ENCODE measurements around the gene CMTM4.
"Not testable (repeated sequence)": the region's sequence is repeated elsewhere in the genome, so short reads cannot be mapped to it uniquely, and the experiment has no call there.

The CMTM4 gene

DNA sequence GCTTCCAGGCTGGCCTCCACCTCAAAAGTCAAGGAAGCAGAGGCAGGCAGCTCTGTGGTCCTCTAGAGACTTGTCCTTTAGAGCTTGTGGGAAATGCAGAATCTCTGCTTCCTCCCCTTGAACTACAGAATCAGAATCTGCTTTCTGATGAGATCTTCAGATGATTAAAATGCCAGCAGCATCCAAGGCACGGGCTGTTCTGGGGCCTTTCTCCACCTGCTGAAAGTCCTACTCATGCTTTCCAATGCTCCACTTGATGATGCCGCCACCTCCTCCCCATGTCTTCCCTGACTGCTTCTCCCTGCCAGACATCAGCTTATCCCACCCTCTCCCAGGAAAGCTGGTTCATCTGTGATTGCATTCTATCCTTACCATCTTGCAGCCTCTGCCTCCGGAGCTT, 58.7 kb downstream of the CMTM4 start:
- Histone ChIP-seq H3K4me3 (ENCODE audit: low read depth, low read length) (no peak overlapping the region), H3K36me3 (replicated peaks) (no peaks in the 10 kb centered on the region), H3K27ac (no peak overlapping the region), H3K27me3 (replicated peaks) (no peaks in the 10 kb centered on the region)
- DNase-seq = no peak
- in situ Hi-C loops (cut with HindIII; ENCODE audit: low pct_ligation_motif_present, low sequenced_read_pairs) = no loop called here
- TF ChIP-seq, protein P1, sequence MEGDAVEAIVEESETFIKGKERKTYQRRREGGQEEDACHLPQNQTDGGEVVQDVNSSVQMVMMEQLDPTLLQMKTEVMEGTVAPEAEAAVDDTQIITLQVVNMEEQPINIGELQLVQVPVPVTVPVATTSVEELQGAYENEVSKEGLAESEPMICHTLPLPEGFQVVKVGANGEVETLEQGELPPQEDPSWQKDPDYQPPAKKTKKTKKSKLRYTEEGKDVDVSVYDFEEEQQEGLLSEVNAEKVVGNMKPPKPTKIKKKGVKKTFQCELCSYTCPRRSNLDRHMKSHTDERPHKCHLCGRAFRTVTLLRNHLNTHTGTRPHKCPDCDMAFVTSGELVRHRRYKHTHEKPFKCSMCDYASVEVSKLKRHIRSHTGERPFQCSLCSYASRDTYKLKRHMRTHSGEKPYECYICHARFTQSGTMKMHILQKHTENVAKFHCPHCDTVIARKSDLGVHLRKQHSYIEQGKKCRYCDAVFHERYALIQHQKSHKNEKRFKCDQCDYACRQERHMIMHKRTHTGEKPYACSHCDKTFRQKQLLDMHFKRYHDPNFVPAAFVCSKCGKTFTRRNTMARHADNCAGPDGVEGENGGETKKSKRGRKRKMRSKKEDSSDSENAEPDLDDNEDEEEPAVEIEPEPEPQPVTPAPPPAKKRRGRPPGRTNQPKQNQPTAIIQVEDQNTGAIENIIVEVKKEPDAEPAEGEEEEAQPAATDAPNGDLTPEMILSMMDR (IDR thresholded peaks at IDR 0.05; ENCODE audit: low read depth, low read length, missing control alignments) = no peak

GRCh38 chr16:66636199-66636598, 60.3 kb downstream of the CMTM4 start:
- DNase-seq = no peak
- Histone ChIP-seq H3K27me3 (replicated peaks) (no peaks in the 10 kb centered on the region), H3K36me3 (replicated peaks) (no peaks in the 10 kb centered on the region), H3K4me3 (ENCODE audit: low read depth, low read length) (no peak overlapping the region), H3K27ac (no peak overlapping the region)
- in situ Hi-C loops (cut with HindIII; ENCODE audit: low pct_ligation_motif_present, low sequenced_read_pairs) = no loop called here
- TF ChIP-seq, protein P1 (IDR thresholded peaks at IDR 0.05; ENCODE audit: low read depth, low read length, missing control alignments) = no peak

- H3K36me3 ChIP-seq (replicated peaks) = no peaks in the 10 kb centered on the region
- no peaks in the 10 kb centered on the region for H3K27me3 ChIP-seq (replicated peaks)
- TF ChIP-seq, protein P1 (IDR thresholded peaks at IDR 0.05; ENCODE audit: low read depth, low read length, missing control alignments) = no peak
- no peak for DNase-seq
- H3K4me3 ChIP-seq (ENCODE audit: low read depth, low read length) = no peak overlapping the region
- no peak overlapping the region for H3K27ac ChIP-seq
- in situ Hi-C loops (cut with HindIII; ENCODE audit: low pct_ligation_motif_present, low sequenced_read_pairs) = no loop called here
Observed at GRCh38 chr16:66635406-66635805, 61.1 kb downstream of the CMTM4 start.

DNA sequence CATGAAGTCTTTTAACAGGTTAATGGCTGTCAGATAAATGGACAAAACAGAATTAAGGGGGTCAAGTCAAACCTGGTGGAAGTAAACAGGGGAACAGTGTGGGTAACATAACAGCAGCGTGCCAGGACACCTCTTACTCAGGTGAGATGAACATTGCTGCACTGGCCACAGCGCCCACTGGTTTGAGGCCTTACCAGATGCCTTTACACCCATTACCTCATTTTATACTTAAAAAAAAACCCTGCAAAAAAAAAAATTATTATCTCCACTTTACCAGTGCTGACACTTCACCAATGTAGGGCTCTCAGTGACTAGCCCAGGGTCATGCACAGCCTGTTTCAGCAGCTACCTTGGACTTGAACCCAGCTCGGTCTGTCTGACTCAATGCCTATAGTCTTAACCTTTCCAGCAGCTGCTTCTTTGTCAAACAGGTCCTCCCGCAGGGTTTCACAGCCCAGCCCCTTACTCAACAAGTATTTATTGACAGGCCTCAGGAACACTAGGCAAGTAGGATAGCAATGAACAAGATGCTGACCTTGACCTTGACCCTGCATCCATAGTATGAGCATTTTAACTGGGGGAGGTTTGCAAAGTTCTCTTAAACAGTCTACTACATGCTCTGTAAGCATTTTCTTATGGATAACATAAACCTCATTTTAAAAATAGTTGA, 61.9 kb downstream of the CMTM4 start:
- no peak overlapping the region for H3K27ac ChIP-seq
- DNase-seq = no peak
- no peak overlapping the region for H3K4me3 ChIP-seq (ENCODE audit: low read depth, low read length)
- H3K36me3 ChIP-seq (replicated peaks) = no peaks in the 10 kb centered on the region
- in situ Hi-C loops (cut with HindIII; ENCODE audit: low pct_ligation_motif_present, low sequenced_read_pairs) = no loop called here
- TF ChIP-seq, protein P1 (IDR thresholded peaks at IDR 0.05; ENCODE audit: low read depth, low read length, missing control alignments) = no peak
- no peaks in the 10 kb centered on the region for H3K27me3 ChIP-seq (replicated peaks)

- H3K27ac ChIP-seq; H3K36me3 ChIP-seq (replicated peaks); in situ Hi-C loops (cut with HindIII; ENCODE audit: low pct_ligation_motif_present, low sequenced_read_pairs); H3K27me3 ChIP-seq (replicated peaks); H3K4me3 ChIP-seq (ENCODE audit: low read depth, low read length); DNase-seq: not testable (repeated sequence)
Observed at GRCh38 chr16:66631558-66631957, 65.0 kb downstream of the CMTM4 start.

DNA sequence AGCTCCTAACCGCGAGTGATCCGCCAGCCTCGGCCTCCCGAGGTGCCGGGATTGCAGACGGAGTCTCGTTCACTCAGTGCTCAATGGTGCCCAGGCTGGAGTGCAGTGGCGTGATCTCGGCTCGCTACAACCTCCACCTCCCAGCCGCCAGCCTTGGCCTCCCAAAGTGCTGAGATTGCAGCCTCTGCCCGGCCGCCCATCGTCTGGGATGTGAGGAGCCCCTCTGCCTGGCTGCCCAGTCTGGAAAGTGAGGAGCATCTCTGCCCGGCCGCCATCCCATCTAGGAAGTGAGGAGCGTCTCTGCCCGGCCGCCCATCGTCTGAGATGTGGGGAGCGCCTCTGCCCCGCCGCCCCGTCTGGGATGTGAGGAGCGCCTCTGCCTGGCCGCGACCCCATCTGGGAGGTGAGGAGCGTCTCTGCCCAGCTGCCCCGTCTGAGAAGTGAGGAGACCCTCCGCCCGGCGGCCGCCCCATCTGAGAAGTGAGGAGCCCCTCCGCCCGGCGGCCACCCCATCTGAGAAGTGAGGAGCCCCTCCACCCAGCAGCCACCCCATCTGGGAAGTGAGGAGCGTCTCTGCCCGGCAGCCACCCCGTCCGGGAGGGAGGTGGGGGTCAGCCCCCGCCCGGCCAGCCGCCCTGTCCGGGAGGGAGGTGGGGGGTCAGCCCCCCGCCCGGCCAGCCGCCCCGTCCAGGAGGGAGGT, 65.8 kb downstream of the CMTM4 start:
- in situ Hi-C loops (cut with HindIII; ENCODE audit: low pct_ligation_motif_present, low sequenced_read_pairs); DNase-seq; H3K36me3 ChIP-seq (replicated peaks); H3K27ac ChIP-seq; H3K27me3 ChIP-seq (replicated peaks); H3K4me3 ChIP-seq (ENCODE audit: low read depth, low read length): not testable (repeated sequence)

DNA sequence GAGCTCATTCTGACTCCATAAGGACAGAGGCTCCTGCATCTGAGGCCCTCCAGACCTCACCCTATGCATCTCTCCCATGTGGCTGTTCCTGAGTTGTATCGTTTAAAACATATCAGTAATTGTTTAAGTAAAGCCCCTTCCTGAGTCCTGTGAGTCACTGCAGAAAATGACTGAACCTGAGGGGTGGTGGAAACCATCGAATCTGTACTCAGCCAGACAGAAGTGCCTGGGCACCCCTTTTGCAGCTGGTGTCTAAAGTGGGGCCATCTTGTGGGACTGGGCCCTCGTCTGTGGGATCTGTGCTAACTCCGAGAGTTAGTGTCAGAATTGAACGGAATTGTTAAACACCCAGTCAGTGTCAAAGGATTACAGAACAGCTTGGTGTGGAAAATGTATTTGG, 66.7 kb downstream of the CMTM4 start:
- no peak overlapping the region for H3K27ac ChIP-seq
- H3K36me3 ChIP-seq (replicated peaks) = no peaks in the 10 kb centered on the region
- in situ Hi-C loops (cut with HindIII; ENCODE audit: low pct_ligation_motif_present, low sequenced_read_pairs) = no loop called here
- TF ChIP-seq, protein P1 (IDR thresholded peaks at IDR 0.05; ENCODE audit: low read depth, low read length, missing control alignments) = no peak
- H3K27me3 ChIP-seq (replicated peaks) = no peaks in the 10 kb centered on the region
- DNase-seq = no peak
- H3K4me3 ChIP-seq (ENCODE audit: low read depth, low read length) = no peak overlapping the region

- H3K4me3 ChIP-seq (ENCODE audit: low read depth, low read length); H3K27me3 ChIP-seq (replicated peaks); DNase-seq; H3K36me3 ChIP-seq (replicated peaks); in situ Hi-C loops (cut with HindIII; ENCODE audit: low pct_ligation_motif_present, low sequenced_read_pairs); H3K27ac ChIP-seq: not testable (repeated sequence)
Observed at GRCh38 chr16:66627611-66628378, 68.7 kb downstream of the CMTM4 start.

Measured in brain microvascular endothelial cell (primary cell).